Osteocyte (in vitro differentiated cells): ENCODE data around the gene APOC3. TPM values are rescaled to one million over a fixed set of nuclear protein-coding genes. Genes with fewer than 3 reads are reported as not detected.

Experiments
- DNase-seq: peaks from one replicate; pipeline ENCODE4 v3.0.0; 2021; ENCODE audit warnings: mixed read lengths; ENCODE audit not compliant: unreplicated experiment; ENCODE audit errors: extremely low spot score
- H3K27ac Mint-ChIP-seq: one replicate; pipeline ENCODE4 v1.8.0; 2021; ENCODE audit warnings: mild to moderate bottlenecking, mixed read lengths; ENCODE audit not compliant: unreplicated experiment
- H3K27me3 Mint-ChIP-seq: one replicate; pipeline ENCODE4 v1.8.0; 2021; ENCODE audit warnings: mixed read lengths; ENCODE audit not compliant: unreplicated experiment
- H3K36me3 Mint-ChIP-seq: one replicate; pipeline ENCODE4 v1.8.0; 2021; ENCODE audit warnings: mixed read lengths; ENCODE audit not compliant: unreplicated experiment
- H3K4me1 Mint-ChIP-seq: one replicate; pipeline ENCODE4 v1.8.0; 2021; ENCODE audit warnings: mixed read lengths; ENCODE audit not compliant: unreplicated experiment
- H3K4me3 Mint-ChIP-seq: one replicate; pipeline ENCODE4 v1.8.0; 2021; ENCODE audit warnings: mild to moderate bottlenecking, moderate library complexity, mixed read lengths; ENCODE audit not compliant: unreplicated experiment
- H3K9me3 Mint-ChIP-seq: one replicate; pipeline ENCODE4 v1.8.0; 2021; ENCODE audit warnings: mixed read lengths; ENCODE audit not compliant: unreplicated experiment
- CTCF ChIP-seq: fragments of 200-600 bp; sonication (generic); IDR thresholded peaks from 2 replicates; pipeline ENCODE4 v1.5.0; 2021; ENCODE audit warnings: antibody characterized with exemption, mild to moderate bottlenecking, moderate library complexity
- total RNA-seq: library from RNA; stranded (reverse); gene quantifications from 2 replicates; pipeline ENCODE4 v1.2.1, GENCODE V29; 2021

The APOC3 gene
- total RNA-seq, 1 donor from 2014 or later: not detected

- peaks cover 11% of the 10 kb centered on the region for H3K4me1 Mint-ChIP-seq
- TF ChIP-seq CTCF: no peak
- H3K9me3 Mint-ChIP-seq: no peaks in the 10 kb centered on the region
- H3K4me3 Mint-ChIP-seq: no peak overlapping the region
- no peak overlapping the region for H3K27ac Mint-ChIP-seq
- H3K36me3 Mint-ChIP-seq: peaks cover 44% of the 10 kb centered on the region
- H3K27me3 Mint-ChIP-seq: no peaks in the 10 kb centered on the region
- DNase-seq: no peak
These were observed 25.7 kb downstream of the APOC3 start for GRCh38 chr11:116855413-116855812.

DNA sequence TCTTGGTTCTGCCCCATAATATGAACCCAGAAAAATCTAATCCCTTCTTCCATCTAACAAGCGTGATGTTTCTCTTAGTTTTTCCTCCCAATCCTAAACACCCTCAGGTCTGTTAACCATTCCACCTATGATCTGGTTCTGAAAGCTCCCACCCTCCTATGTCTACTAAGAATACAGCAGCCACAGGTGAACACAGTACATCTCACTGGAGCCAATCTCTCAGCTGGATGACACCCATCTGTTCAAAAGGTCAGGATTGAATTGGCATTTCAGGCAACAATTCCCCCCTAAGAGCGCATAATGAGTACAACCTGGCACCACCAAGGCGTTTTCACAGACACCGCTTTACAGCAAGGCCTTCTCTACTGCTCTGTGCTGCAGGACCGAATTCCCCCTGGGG is 26.7 kb downstream of the APOC3 start:
- H3K27me3 Mint-ChIP-seq: no peaks in the 10 kb centered on the region
- no peaks in the 10 kb centered on the region for H3K9me3 Mint-ChIP-seq
- H3K36me3 Mint-ChIP-seq: peaks cover 48% of the 10 kb centered on the region
- TF ChIP-seq CTCF: no peak
- no peak for DNase-seq
- H3K27ac Mint-ChIP-seq: no peak overlapping the region
- no peak overlapping the region for H3K4me3 Mint-ChIP-seq
- peaks cover 11% of the 10 kb centered on the region for H3K4me1 Mint-ChIP-seq

DNA sequence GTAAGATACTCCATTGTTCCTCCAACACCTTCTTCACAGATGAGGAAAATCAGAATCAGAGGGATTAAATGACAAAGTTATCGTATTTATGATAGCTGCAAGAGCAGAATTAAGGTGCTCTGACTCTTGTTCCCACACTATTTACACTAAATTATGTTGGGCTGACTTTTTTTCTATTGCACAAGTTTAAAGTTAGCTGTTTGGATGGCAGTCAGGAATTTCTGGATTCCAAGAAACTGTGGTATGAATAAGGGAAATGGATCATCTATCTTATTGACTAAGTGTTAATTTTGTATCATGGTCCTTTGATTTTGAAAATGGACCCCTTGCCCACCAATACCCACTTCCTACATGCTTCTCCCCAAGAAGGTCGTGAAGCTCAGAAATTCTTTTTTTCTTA is 27.6 kb downstream of the APOC3 start:
- no peak for DNase-seq
- H3K36me3 Mint-ChIP-seq: peaks cover 53% of the 10 kb centered on the region
- no peaks in the 10 kb centered on the region for H3K27me3 Mint-ChIP-seq
- no peaks in the 10 kb centered on the region for H3K9me3 Mint-ChIP-seq
- H3K4me1 Mint-ChIP-seq: peaks cover 11% of the 10 kb centered on the region
- H3K4me3 Mint-ChIP-seq: no peak overlapping the region
- no peak overlapping the region for H3K27ac Mint-ChIP-seq
- no peak for TF ChIP-seq CTCF

GRCh38 chr11:116857936-116858335 is 28.2 kb downstream of the APOC3 start:
- no peak for TF ChIP-seq CTCF
- Mint-ChIP-seq H3K36me3 (peaks cover 52% of the 10 kb centered on the region), H3K4me1 (peaks cover 6% of the 10 kb centered on the region), H3K9me3 (no peaks in the 10 kb centered on the region), H3K4me3 (no peak overlapping the region), H3K27me3 (no peaks in the 10 kb centered on the region), H3K27ac (no peak overlapping the region)
- no peak for DNase-seq

DNA sequence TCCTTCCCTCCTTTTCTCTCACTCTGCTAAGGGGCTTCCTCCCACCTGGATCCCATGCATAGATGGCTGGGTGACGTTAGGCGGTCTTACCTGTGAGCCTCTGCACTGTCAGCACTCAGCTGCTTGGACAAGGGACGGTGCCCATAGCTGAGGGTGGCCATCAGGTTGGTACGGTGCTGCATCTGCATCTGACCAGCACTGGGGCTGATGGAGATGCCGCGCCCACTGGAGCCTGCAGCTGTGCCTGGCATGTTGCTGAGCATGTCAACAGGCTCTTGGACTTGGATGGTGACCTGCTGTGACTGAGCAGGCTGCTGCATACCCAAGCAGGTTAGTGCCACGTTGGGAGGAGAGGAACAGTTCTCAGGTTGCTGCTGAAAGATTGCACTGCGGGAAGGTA is 29.5 kb downstream of the APOC3 start:
- Mint-ChIP-seq H3K4me3 (no peak overlapping the region), H3K36me3 (peaks cover 58% of the 10 kb centered on the region), H3K9me3 (no peaks in the 10 kb centered on the region), H3K27ac (no peak overlapping the region), H3K4me1 (peaks cover 2% of the 10 kb centered on the region), H3K27me3 (no peaks in the 10 kb centered on the region)
- no peak for TF ChIP-seq CTCF
- no peak for DNase-seq
